Measurements from ENCODE around the gene SFMBT2.
"Not testable (repeated sequence)": the region's sequence is repeated elsewhere in the genome, so short reads cannot be mapped to it uniquely, and the experiment has no call there.

The SFMBT2 gene

GRCh38 chr10:7193369-7193768 is 217.5 kb downstream of the SFMBT2 start:
- in situ Hi-C loops (cut with MboI; ENCODE audit: low sequenced_read_pairs) = no loop called here

- in situ Hi-C loops (cut with MboI; ENCODE audit: low sequenced_read_pairs) = no loop called here
Measured at GRCh38 chr10:7192831-7193361, 217.9 kb downstream of the SFMBT2 start.

GRCh38 chr10:7192061-7192460 is 218.8 kb downstream of the SFMBT2 start:
- in situ Hi-C loops (cut with MboI; ENCODE audit: low sequenced_read_pairs) = no loop called here

- in situ Hi-C loops (cut with MboI; ENCODE audit: low sequenced_read_pairs) = not testable (repeated sequence)
Measured at GRCh38 chr10:7190772-7191171, 220.1 kb downstream of the SFMBT2 start.

- in situ Hi-C loops (cut with MboI; ENCODE audit: low sequenced_read_pairs) = no loop called here
Measured at GRCh38 chr10:7189909-7190308, 220.9 kb downstream of the SFMBT2 start.

- in situ Hi-C loops (cut with MboI; ENCODE audit: low sequenced_read_pairs) = no loop called here
Measured at GRCh38 chr10:7188456-7189050, 222.3 kb downstream of the SFMBT2 start.

GRCh38 chr10:7186387-7187018 is 224.3 kb downstream of the SFMBT2 start:
- in situ Hi-C loops (cut with MboI; ENCODE audit: low sequenced_read_pairs) = no loop called here

GRCh38 chr10:7185367-7185690 is 225.5 kb downstream of the SFMBT2 start:
- in situ Hi-C loops (cut with MboI; ENCODE audit: low sequenced_read_pairs) = no loop called here

- in situ Hi-C loops (cut with MboI; ENCODE audit: low sequenced_read_pairs) = no loop called here
Measured at GRCh38 chr10:7184660-7185366, 226.0 kb downstream of the SFMBT2 start.

- in situ Hi-C loops (cut with MboI; ENCODE audit: low sequenced_read_pairs) = not testable (repeated sequence)
Measured at GRCh38 chr10:7184116-7184515, 226.7 kb downstream of the SFMBT2 start.

- in situ Hi-C loops (cut with MboI; ENCODE audit: low sequenced_read_pairs) = not testable (repeated sequence)
Measured at GRCh38 chr10:7182327-7182726, 228.5 kb downstream of the SFMBT2 start.

GRCh38 chr10:7181420-7181819 is 229.4 kb downstream of the SFMBT2 start:
- in situ Hi-C loops (cut with MboI; ENCODE audit: low sequenced_read_pairs) = no loop called here

- in situ Hi-C loops (cut with MboI; ENCODE audit: low sequenced_read_pairs) = no loop called here
Measured at GRCh38 chr10:7179536-7179935, 231.3 kb downstream of the SFMBT2 start.

- in situ Hi-C loops (cut with MboI; ENCODE audit: low sequenced_read_pairs) = no loop called here
Measured at GRCh38 chr10:7173948-7174347, 236.9 kb downstream of the SFMBT2 start.

GRCh38 chr10:7171825-7172224 is 239.0 kb downstream of the SFMBT2 start:
- in situ Hi-C loops (cut with MboI; ENCODE audit: low sequenced_read_pairs) = no loop called here

GRCh38 chr10:7170626-7171322 is 240.1 kb downstream of the SFMBT2 start:
- in situ Hi-C loops (cut with MboI; ENCODE audit: low sequenced_read_pairs) = no loop called here

GRCh38 chr10:7168414-7168813 is 242.4 kb downstream of the SFMBT2 start:
- in situ Hi-C loops (cut with MboI; ENCODE audit: low sequenced_read_pairs) = no loop called here

GRCh38 chr10:7165500-7166177 is 245.2 kb downstream of the SFMBT2 start:
- in situ Hi-C loops (cut with MboI; ENCODE audit: low sequenced_read_pairs) = no loop called here

- in situ Hi-C loops (cut with MboI; ENCODE audit: low sequenced_read_pairs) = no loop called here
Measured at GRCh38 chr10:7164955-7165354, 245.9 kb downstream of the SFMBT2 start.

- in situ Hi-C loops (cut with MboI; ENCODE audit: low sequenced_read_pairs) = no loop called here
Measured at GRCh38 chr10:7162331-7162730, 248.5 kb downstream of the SFMBT2 start.
